Measurements from ENCODE around the gene PIEZO2.

GRCh38 chr18:10900435-10900834 lies 248.9 kb downstream of the PIEZO2 start:
- TF ChIP-seq CTCF (IDR thresholded peaks at IDR 0.05) (no peak), POLR2A (IDR thresholded peaks at IDR 0.05) (no peak)

All from heart left ventricle (tissue), 13 donors.